Suprapubic skin (tissue), 4 donors: Measurements from ENCODE around the gene GRK2. TPM values are rescaled to one million over a fixed set of nuclear protein-coding genes. Genes with fewer than 3 reads are reported as not detected.

ENCODE experiments used
- DNase-seq, 2 donors: peaks; one replicate each; pipeline ENCODE4 v3.0.0-alpha.2; 2019; ENCODE audit warnings: low spot score in 2 of 2
- H3K27ac ChIP-seq: fragments of 200-600 bp; sonication (generic); one replicate; pipeline ENCODE4 v1.5.1; 2019
- H3K27me3 ChIP-seq: fragments of 200-600 bp; sonication (generic); one replicate; pipeline ENCODE4 v1.5.1; 2019
- H3K36me3 ChIP-seq: fragments of 200-600 bp; sonication (generic); one replicate; pipeline ENCODE4 v1.5.1; 2019
- H3K4me1 ChIP-seq: fragments of 200-600 bp; sonication (generic); one replicate; pipeline ENCODE4 v1.5.1; 2019
- H3K4me3 ChIP-seq: fragments of 200-600 bp; sonication (generic); one replicate; pipeline ENCODE4 v1.5.1; 2019; ENCODE audit warnings: mild to moderate bottlenecking
- H3K9me3 ChIP-seq: fragments of 200-600 bp; sonication (generic); one replicate; pipeline ENCODE4 v1.5.1; 2019
- CTCF ChIP-seq, 2 donors: fragments of 200-600 bp in 1 of 2; fragments of 450-650 bp in 1 of 2; sonication (generic) in 1 of 2; IDR thresholded peaks; one replicate each; pipeline ENCODE4 v1.5.1; 2016 to 2019; ENCODE audit warnings: antibody characterized with exemption in 2 of 2, mild to moderate bottlenecking in 1 of 2, moderate library complexity in 1 of 2
- EP300 ChIP-seq: sonication (generic); formaldehyde crosslinking; IDR thresholded peaks from one replicate; pipeline ENCODE4 v1.6.1; 2017; ENCODE audit warnings: antibody characterized with exemption
- POLR2A ChIP-seq, 2 donors: fragments of 450-650 bp; IDR thresholded peaks; one replicate each; pipeline ENCODE4 v1.6.1; 2017; ENCODE audit warnings: antibody characterized with exemption in 2 of 2, mild to moderate bottlenecking in 2 of 2, moderate library complexity in 2 of 2
- POLR2AphosphoS5 ChIP-seq, 3 donors: sonication (generic); formaldehyde crosslinking; IDR thresholded peaks; one replicate each; pipeline ENCODE4 v1.6.1; 2017; ENCODE audit warnings: antibody characterized with exemption in 3 of 3
- WGBS: methylation state at CpG from one replicate; pipeline ENCODE4 v1.1.5; 2018; 5-methylcytosine and 5-hydroxymethylcytosine counted together
- total RNA-seq, 4 donors: library from RNA; depleted of rRNA; stranded (reverse); fragments of >200 nt; gene quantifications; one replicate each; pipeline ENCODE4 v1.1.0, GENCODE V29; 2016

GRK2 gene
- total RNA-seq, 4 donors from 2014 or later, result 84.3 to 157 (median 105) TPM

GRCh38 chr11:67304511-67305113 lies 38.3 kb downstream of the GRK2 start:
- Histone ChIP-seq H3K27ac (peak overlapping the region; percentile 91), H3K36me3 (peaks cover 48% of the 10 kb centered on the region), H3K4me1 (peaks cover 32% of the 10 kb centered on the region), H3K27me3 (no peaks in the 10 kb centered on the region), H3K9me3 (no peaks in the 10 kb centered on the region), H3K4me3 (peak overlapping the region; percentile 86)
- no peak for TF ChIP-seq CTCF (IDR thresholded peaks at IDR 0.05)
- no peak for TF ChIP-seq EP300
- no peak for TF ChIP-seq POLR2A (IDR thresholded peaks at IDR 0.05)
- no peak for TF ChIP-seq POLR2AphosphoS5 (IDR thresholded peaks at IDR 0.05)
- 80% methylated on average over 10 of the region's 14 CpGs for WGBS
- peak; percentile 65 to 77 for DNase-seq

GRCh38 chr11:67306769-67307544 lies 40.7 kb downstream of the GRK2 start:
- Histone ChIP-seq H3K9me3 (no peaks in the 10 kb centered on the region), H3K4me3 (no peak overlapping the region), H3K4me1 (peaks cover 49% of the 10 kb centered on the region), H3K36me3 (peaks cover 38% of the 10 kb centered on the region), H3K27ac (no peak overlapping the region), H3K27me3 (no peaks in the 10 kb centered on the region)
- peak; percentile 58 to 72 for DNase-seq
- WGBS, result 83% methylated on average over 18 of the region's 19 CpGs
- no peak for TF ChIP-seq CTCF (IDR thresholded peaks at IDR 0.05)
- no peak for TF ChIP-seq POLR2A (IDR thresholded peaks at IDR 0.05)
- TF ChIP-seq EP300, result no peak
- TF ChIP-seq POLR2AphosphoS5 (IDR thresholded peaks at IDR 0.05), result no peak

- DNase-seq, result peak; percentile 60
- no peak overlapping the region for H3K4me3 ChIP-seq
- H3K36me3 ChIP-seq, result peaks cover 38% of the 10 kb centered on the region
- no peaks in the 10 kb centered on the region for H3K9me3 ChIP-seq
- 90% methylated on average over 2 of the region's 12 CpGs for WGBS
- no peak for TF ChIP-seq EP300
- no peak for TF ChIP-seq POLR2AphosphoS5 (IDR thresholded peaks at IDR 0.05)
- no peak for TF ChIP-seq CTCF (IDR thresholded peaks at IDR 0.05)
- no peak for TF ChIP-seq POLR2A (IDR thresholded peaks at IDR 0.05)
- no peak overlapping the region for H3K27ac ChIP-seq
- H3K4me1 ChIP-seq, result peaks cover 49% of the 10 kb centered on the region
- no peaks in the 10 kb centered on the region for H3K27me3 ChIP-seq
Measured at GRCh38 chr11:67307545-67308001, 41.3 kb downstream of the GRK2 start.

GRCh38 chr11:67308031-67308866 lies 42.0 kb downstream of the GRK2 start:
- H3K9me3 ChIP-seq, result no peaks in the 10 kb centered on the region
- peaks cover 50% of the 10 kb centered on the region for H3K4me1 ChIP-seq
- TF ChIP-seq EP300 (no peak), POLR2A (IDR thresholded peaks at IDR 0.05) (no peak), CTCF (IDR thresholded peaks at IDR 0.05) (no peak), POLR2AphosphoS5 (IDR thresholded peaks at IDR 0.05) (no peak)
- 92% methylated on average over 5 of the region's 20 CpGs for WGBS
- DNase-seq, result peak; percentile 60 to 74
- H3K36me3 ChIP-seq, result peaks cover 38% of the 10 kb centered on the region
- H3K27me3 ChIP-seq, result no peaks in the 10 kb centered on the region
- no peak overlapping the region for H3K27ac ChIP-seq
- H3K4me3 ChIP-seq, result no peak overlapping the region
